ENCODE results near the gene SPACA5B.
"Not testable (repeated sequence)": the region's sequence is repeated elsewhere in the genome, so short reads cannot be mapped to it uniquely, and the experiment has no call there.

SPACA5B gene

GRCh38 chrX:48156014-48156413 lies 25.6 kb downstream of the SPACA5B start:
- H3K4me3 Mint-ChIP-seq = no peak overlapping the region
- H3K36me3 Mint-ChIP-seq (ENCODE audit: low read depth) = no peaks in the 10 kb centered on the region
- no peaks in the 10 kb centered on the region for H3K9me3 Mint-ChIP-seq
- H3K27ac Mint-ChIP-seq = no peak overlapping the region
- no peaks in the 10 kb centered on the region for H3K4me1 Mint-ChIP-seq (ENCODE audit: low read depth)
- H3K27me3 Mint-ChIP-seq (ENCODE audit: low read depth) = no peaks in the 10 kb centered on the region

- Mint-ChIP-seq H3K27ac (no peak overlapping the region), H3K4me1 (ENCODE audit: low read depth) (no peaks in the 10 kb centered on the region), H3K27me3 (ENCODE audit: low read depth) (no peaks in the 10 kb centered on the region), H3K4me3 (no peak overlapping the region), H3K36me3 (ENCODE audit: low read depth) (no peaks in the 10 kb centered on the region), H3K9me3 (no peaks in the 10 kb centered on the region)
These were observed 34.8 kb downstream of the SPACA5B start for GRCh38 chrX:48165241-48165640.

- not testable (repeated sequence) for H3K4me1 Mint-ChIP-seq (ENCODE audit: low read depth); H3K27ac Mint-ChIP-seq; H3K4me3 Mint-ChIP-seq; H3K36me3 Mint-ChIP-seq (ENCODE audit: low read depth); H3K9me3 Mint-ChIP-seq; H3K27me3 Mint-ChIP-seq (ENCODE audit: low read depth)
These were observed 35.9 kb downstream of the SPACA5B start for GRCh38 chrX:48166322-48166721.

GRCh38 chrX:48179691-48180090 lies 49.3 kb downstream of the SPACA5B start:
- Mint-ChIP-seq H3K4me3 (no peak overlapping the region), H3K36me3 (ENCODE audit: low read depth) (no peaks in the 10 kb centered on the region)

GRCh38 chrX:48180811-48181210 lies 50.4 kb downstream of the SPACA5B start:
- no peaks in the 10 kb centered on the region for H3K4me1 Mint-ChIP-seq (ENCODE audit: low read depth)
- H3K36me3 Mint-ChIP-seq (ENCODE audit: low read depth) = no peaks in the 10 kb centered on the region
- no peak overlapping the region for H3K4me3 Mint-ChIP-seq
- H3K27ac Mint-ChIP-seq = no peak overlapping the region
- no peaks in the 10 kb centered on the region for H3K9me3 Mint-ChIP-seq
- no peaks in the 10 kb centered on the region for H3K27me3 Mint-ChIP-seq (ENCODE audit: low read depth)

More at GRCh38 chrX:48179691-48180090, 49.3 kb downstream of the SPACA5B start:
- no peak overlapping the region for H3K27ac Mint-ChIP-seq
- no peaks in the 10 kb centered on the region for H3K9me3 Mint-ChIP-seq
- H3K4me1 Mint-ChIP-seq (ENCODE audit: low read depth) = no peaks in the 10 kb centered on the region
- no peaks in the 10 kb centered on the region for H3K27me3 Mint-ChIP-seq (ENCODE audit: low read depth)

- not testable (repeated sequence) for H3K4me3 Mint-ChIP-seq; H3K36me3 Mint-ChIP-seq (ENCODE audit: low read depth); H3K9me3 Mint-ChIP-seq; H3K27me3 Mint-ChIP-seq (ENCODE audit: low read depth); H3K4me1 Mint-ChIP-seq (ENCODE audit: low read depth); H3K27ac Mint-ChIP-seq
These were observed 51.5 kb downstream of the SPACA5B start for GRCh38 chrX:48181882-48182281.
